Hindlimb muscle (tissue), 1 donor: ENCODE results near the gene FUT2. TPM values are rescaled to one million over a fixed set of nuclear protein-coding genes. Genes with fewer than 3 reads are reported as not detected.
"Not testable (repeated sequence)": the region's sequence is repeated elsewhere in the genome, so short reads cannot be mapped to it uniquely, and the experiment has no call there.

Source experiments
- DNase-seq: peaks from one replicate; pipeline ENCODE4 v3.0.0-alpha.2; 2013
- polyA plus RNA-seq: library from polyadenylated mRNA; unstranded; fragments of 120-200 nt; gene quantifications from one replicate; pipeline ENCODE4 v1.2.1, GENCODE V29; 2013; ENCODE audit not compliant: insufficient read length

FUT2 gene
- polyA plus RNA-seq, 1 donor = 1.2 TPM

GRCh38 chr19:48671446-48671995 lies 24.2 kb upstream of the FUT2 start:
- no peak for DNase-seq

- DNase-seq = no peak
Observed at GRCh38 chr19:48672994-48673393, 22.8 kb upstream of the FUT2 start, which contains the start of gene NTN5. TSS of gene NTN5 (minus strand) at chr19:48673017. CDS start at chr19:48670986, 2,031 bp downstream.

GRCh38 chr19:48673436-48674100 lies 22.2 kb upstream of the FUT2 start:
- no peak for DNase-seq

- no peak for DNase-seq
Observed at GRCh38 chr19:48674216-48674809, 21.5 kb upstream of the FUT2 start.

- DNase-seq = peak; percentile 78
Observed at GRCh38 chr19:48674921-48675824, 20.6 kb upstream of the FUT2 start.

GRCh38 chr19:48676487-48676886 lies 19.3 kb upstream of the FUT2 start:
- DNase-seq = no peak

GRCh38 chr19:48676887-48677286 lies 18.9 kb upstream of the FUT2 start:
- no peak for DNase-seq

GRCh38 chr19:48678201-48678600 lies 17.6 kb upstream of the FUT2 start:
- no peak for DNase-seq

GRCh38 chr19:48680006-48680405 lies 15.8 kb upstream of the FUT2 start:
- DNase-seq = not testable (repeated sequence)

GRCh38 chr19:48680436-48681126 lies 15.2 kb upstream of the FUT2 start:
- no peak for DNase-seq

GRCh38 chr19:48681127-48681470 lies 14.7 kb upstream of the FUT2 start:
- no peak for DNase-seq

- DNase-seq = peak; percentile 67
Observed at GRCh38 chr19:48683349-48683748, 12.4 kb upstream of the FUT2 start.

- DNase-seq = no peak
Observed at GRCh38 chr19:48685583-48685982, 10.2 kb upstream of the FUT2 start.

GRCh38 chr19:48686088-48686487 lies 9.7 kb upstream of the FUT2 start:
- DNase-seq = no peak

GRCh38 chr19:48686637-48687036 lies 9.1 kb upstream of the FUT2 start:
- DNase-seq = not testable (repeated sequence)

- no peak for DNase-seq
Observed at GRCh38 chr19:48687776-48688175, 8.0 kb upstream of the FUT2 start.

- DNase-seq = no peak
Observed at GRCh38 chr19:48689449-48689848, 6.3 kb upstream of the FUT2 start.

- DNase-seq = not testable (repeated sequence)
Observed at GRCh38 chr19:48693629-48694028, 2.1 kb upstream of the FUT2 start.

- no peak for DNase-seq
Observed at GRCh38 chr19:48696353-48697010, 711 bp downstream of the FUT2 start.

GRCh38 chr19:48698046-48698445 lies 2.3 kb downstream of the FUT2 start:
- DNase-seq = no peak

GRCh38 chr19:48702701-48703100 lies 6.9 kb downstream of the FUT2 start:
- DNase-seq = no peak

GRCh38 chr19:48703316-48703715 lies 7.5 kb downstream of the FUT2 start:
- no peak for DNase-seq
